ENCODE measurements around the gene LDLRAD3.

DNA sequence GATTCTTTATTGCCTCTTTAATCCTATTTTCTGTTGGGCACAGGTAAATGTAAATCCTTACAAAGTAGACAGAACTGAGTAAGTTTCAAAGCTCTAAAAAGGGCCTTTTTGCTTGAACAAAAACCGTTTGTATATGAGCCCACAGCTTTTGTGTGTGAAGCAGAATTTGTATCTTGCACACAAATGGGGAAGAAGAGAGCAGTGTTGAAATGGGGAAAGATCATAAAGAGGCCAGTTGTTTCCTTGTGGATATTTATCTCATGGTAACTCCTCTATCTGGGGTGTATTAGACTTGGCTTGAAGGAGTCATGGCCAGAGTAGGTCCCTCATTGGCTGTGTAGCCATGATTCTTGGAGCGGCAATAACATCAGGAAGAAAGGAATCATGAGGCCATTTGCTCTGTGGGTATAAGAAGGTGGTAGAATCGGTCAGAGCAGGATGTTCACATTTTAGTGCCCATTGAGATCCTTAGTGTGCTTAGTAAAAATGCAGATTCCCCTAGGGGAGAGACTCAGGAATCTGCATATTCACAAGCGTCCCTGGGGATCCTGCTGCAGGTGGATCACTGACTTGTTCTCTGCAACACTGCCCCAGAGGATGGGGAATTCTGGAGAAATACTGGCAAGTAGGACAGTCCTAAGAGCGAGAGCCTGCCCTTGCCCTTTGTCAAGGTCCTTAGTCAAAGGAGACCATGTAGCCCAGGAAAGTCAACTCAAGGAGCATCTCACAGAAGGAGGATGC is 126.5 kb downstream of the LDLRAD3 start:
- TF ChIP-seq, protein P1, sequence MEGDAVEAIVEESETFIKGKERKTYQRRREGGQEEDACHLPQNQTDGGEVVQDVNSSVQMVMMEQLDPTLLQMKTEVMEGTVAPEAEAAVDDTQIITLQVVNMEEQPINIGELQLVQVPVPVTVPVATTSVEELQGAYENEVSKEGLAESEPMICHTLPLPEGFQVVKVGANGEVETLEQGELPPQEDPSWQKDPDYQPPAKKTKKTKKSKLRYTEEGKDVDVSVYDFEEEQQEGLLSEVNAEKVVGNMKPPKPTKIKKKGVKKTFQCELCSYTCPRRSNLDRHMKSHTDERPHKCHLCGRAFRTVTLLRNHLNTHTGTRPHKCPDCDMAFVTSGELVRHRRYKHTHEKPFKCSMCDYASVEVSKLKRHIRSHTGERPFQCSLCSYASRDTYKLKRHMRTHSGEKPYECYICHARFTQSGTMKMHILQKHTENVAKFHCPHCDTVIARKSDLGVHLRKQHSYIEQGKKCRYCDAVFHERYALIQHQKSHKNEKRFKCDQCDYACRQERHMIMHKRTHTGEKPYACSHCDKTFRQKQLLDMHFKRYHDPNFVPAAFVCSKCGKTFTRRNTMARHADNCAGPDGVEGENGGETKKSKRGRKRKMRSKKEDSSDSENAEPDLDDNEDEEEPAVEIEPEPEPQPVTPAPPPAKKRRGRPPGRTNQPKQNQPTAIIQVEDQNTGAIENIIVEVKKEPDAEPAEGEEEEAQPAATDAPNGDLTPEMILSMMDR (conservative IDR thresholded peaks at IDR 0.05; ENCODE audit: low read length) = no peak
- no peak for TF ChIP-seq EZH2phosphoT487 (IDR thresholded peaks at IDR 0.05; ENCODE audit: borderline replicate concordance, low read depth, low read length)
